Umbilical cord (tissue), 2 donors: ENCODE measurements around the gene ANAPC5. TPM values are rescaled to one million over a fixed set of nuclear protein-coding genes. Genes with fewer than 3 reads are reported as not detected.
"Not testable (repeated sequence)": the region's sequence is repeated elsewhere in the genome, so short reads cannot be mapped to it uniquely, and the experiment has no call there.

Experiments used
- DNase-seq: peaks from one replicate; pipeline ENCODE4 v3.0.0-alpha.2; 2015; ENCODE audit warnings: low spot score
- total RNA-seq: library from RNA; depleted of rRNA; stranded (reverse); fragments of >200 nt; gene quantifications from one replicate; pipeline ENCODE4 v1.2.3, GENCODE V29; 2014; ENCODE audit warnings: low replicate concordance; ENCODE audit not compliant: insufficient read depth

Gene ANAPC5, protein sequence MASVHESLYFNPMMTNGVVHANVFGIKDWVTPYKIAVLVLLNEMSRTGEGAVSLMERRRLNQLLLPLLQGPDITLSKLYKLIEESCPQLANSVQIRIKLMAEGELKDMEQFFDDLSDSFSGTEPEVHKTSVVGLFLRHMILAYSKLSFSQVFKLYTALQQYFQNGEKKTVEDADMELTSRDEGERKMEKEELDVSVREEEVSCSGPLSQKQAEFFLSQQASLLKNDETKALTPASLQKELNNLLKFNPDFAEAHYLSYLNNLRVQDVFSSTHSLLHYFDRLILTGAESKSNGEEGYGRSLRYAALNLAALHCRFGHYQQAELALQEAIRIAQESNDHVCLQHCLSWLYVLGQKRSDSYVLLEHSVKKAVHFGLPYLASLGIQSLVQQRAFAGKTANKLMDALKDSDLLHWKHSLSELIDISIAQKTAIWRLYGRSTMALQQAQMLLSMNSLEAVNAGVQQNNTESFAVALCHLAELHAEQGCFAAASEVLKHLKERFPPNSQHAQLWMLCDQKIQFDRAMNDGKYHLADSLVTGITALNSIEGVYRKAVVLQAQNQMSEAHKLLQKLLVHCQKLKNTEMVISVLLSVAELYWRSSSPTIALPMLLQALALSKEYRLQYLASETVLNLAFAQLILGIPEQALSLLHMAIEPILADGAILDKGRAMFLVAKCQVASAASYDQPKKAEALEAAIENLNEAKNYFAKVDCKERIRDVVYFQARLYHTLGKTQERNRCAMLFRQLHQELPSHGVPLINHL
- 139 TPM for total RNA-seq

GRCh38 chr12:121351820-121352681 lies at the start of gene ANAPC5:
Gene ANAPC5, minus strand, starts transcription at chr12:121352411. Its CDS starts 71 bp downstream, at chr12:121352340.
- peak; percentile 99 for DNase-seq

DNA sequence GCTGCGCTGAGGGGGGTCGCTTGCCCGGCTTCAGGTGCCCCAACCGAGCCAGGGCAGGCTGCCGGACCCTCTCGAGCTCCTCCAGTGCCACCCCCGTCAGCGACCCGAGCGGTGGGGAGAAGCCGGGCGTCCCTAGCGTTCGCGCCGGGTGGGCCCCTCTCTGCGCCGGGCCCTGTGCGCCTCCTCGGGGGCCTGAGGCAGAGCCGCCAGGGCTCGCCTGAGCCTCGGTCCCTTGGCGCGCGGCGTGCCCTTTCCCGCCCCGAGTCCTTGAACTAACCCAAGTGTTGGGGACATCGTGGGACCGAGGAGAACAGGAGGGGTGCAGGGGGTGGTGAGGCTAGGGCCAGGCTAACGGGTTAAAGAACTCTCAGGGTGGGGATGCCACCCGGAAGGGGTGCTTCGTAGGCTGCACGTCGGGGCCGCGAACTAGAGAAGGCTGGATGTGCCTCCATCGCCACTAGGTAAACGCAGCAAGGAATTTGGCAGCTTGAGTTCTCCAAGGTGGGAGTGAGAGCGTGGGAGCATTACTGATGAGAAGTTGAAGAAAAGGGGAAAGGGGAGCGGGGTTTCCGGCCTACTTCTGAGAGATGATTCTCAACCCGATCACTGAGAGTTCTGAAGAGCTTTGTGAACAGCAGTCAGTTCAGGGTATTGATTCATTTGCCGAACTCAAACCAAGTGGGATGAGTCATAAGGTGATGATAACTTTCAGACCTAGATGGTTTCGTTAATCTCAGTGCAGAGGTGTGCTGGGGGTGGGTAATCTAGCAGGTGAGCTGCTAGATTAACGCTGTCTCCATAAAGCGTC lies 48.3 kb upstream of the ANAPC5 start:
- peak; percentile 57 for DNase-seq

GRCh38 chr12:121399391-121400331 lies 47.5 kb upstream of the ANAPC5 start, which contains the start of gene RNF34:
Gene RNF34, plus strand, starts transcription at chr12:121400118. Its CDS starts 95 bp downstream, at chr12:121400213.
- peak; percentile 99 for DNase-seq

DNA sequence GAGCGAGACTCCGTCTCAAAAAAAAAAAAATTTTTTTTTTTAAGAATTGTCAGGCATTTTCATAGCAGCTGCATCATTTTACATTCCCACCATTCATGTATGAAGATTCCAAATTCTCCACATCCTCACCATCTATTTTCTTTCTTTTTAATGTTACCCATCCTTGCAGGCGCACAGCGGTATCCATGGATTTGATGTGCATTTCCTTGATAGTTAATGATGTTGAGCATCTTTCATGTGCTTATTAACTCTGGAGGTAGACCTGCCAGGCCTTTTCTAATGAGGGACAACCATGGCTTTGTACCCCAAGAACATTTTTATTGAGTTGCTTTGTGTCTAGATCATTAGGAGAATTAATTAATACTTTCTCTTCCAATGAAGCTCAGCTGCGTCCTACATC lies 46.1 kb upstream of the ANAPC5 start:
- DNase-seq: no peak

DNA sequence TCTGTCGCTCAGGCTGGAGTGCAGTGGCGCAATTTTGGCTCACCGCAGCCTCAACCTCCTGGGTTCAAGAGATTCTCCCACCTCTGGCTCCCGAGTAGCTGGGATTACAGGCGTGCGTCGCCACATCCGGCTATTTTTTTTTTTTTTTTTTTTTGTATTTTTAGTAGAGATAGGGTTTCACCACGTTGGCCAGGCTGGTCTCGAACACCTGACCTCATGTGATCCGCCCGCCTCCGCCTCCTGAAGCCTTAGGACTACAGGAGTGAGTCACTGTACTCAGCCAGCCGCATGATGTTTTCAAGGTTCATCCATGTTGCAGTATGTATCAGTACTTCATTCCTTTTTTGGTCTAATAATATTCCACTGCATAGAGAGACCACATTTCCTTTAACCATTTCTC lies 45.3 kb upstream of the ANAPC5 start:
- DNase-seq: no peak

DNA sequence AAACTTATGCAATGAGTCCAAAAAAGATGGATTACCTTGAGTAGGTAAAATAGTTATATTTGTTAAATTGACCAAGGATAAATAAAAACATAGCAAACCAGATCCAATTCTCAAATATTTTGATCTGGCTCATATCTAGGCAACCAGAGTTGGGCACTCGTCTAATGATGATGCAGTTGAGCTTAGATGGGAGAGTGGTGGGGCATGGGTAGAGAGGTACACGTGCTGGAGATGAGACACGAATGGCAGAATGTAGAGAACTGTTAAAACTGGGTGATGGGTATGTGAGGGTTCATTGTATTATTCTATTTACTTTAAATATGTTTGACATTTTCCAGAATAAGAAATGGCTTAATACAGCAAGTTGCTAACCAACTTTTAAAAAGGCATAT lies 40.1 kb upstream of the ANAPC5 start:
- DNase-seq: no peak

- peak; percentile 73 for DNase-seq
Measured at GRCh38 chr12:121391619-121392324, 39.6 kb upstream of the ANAPC5 start.

DNA sequence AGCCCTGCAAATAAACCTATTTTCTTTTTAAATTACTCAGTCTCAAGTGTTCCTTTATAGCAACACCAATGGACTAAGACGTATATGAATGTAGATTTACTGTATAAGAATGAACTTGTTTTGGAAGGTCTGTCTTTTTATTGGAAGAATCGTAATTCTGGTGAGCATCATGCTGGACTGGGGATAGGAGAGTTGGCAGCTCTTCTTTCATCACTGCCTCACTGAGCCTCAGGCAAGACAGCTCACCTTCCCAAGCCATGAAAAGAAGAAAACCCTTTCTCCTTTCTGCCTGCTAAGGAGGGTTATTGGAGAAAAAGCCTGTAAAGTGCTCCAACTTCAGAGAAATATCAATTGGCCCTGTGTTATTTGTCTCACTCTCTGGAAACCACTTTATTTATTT lies 38.6 kb upstream of the ANAPC5 start:
- peak; percentile 70 for DNase-seq

DNA sequence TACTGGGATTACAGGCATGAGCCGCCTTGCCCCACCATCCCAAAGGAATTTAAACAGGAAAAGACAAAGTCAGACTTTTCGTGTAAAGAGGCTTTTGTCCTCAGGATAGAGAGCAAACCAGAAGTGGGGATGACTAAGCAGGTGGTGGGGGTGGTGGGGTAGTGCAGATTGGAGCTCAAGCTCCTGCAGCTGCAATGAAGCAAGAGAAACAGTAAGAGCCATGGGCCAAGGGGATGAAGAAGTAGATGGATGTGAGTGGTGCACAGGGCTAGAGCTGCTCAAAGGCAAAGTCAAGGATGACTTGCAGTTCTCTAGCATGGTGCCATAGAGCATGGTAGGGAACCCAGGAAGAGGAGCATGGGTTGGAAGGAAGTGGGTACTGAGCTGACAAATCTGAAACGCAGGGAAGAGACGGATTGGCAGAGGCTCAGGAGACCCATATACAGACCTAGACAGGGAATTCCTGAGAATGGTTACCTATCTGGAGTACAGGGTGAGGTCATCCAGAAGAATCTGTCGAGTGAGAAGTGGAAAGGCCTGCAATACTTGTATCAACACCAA lies 36.3 kb upstream of the ANAPC5 start:
- DNase-seq: no peak

DNA sequence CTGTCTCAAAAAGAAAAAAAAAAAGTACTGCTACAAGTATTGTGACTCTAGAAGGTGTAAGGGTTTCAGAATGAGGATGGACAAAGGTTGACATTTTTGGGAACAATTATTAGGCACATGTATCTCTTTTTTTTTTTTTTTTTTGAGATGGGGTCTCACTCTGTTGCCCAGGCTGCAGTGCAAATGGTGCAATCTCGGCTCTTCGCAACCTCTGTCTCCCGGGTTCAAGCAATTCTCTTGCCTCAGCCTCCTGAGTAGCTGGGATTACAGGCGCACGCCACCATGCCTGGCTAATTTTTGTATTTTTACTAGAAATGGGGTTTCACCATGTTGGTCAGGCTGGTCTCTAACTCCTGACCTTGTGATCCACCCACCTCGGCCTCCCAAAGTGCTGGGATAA lies 32.7 kb upstream of the ANAPC5 start:
- not testable (repeated sequence) for DNase-seq

GRCh38 chr12:121383601-121384021 lies 31.4 kb upstream of the ANAPC5 start:
- no peak for DNase-seq

GRCh38 chr12:121379945-121380344 lies 27.7 kb upstream of the ANAPC5 start:
- no peak for DNase-seq

- DNase-seq: no peak
Measured at GRCh38 chr12:121378736-121379135, 26.5 kb upstream of the ANAPC5 start.

DNA sequence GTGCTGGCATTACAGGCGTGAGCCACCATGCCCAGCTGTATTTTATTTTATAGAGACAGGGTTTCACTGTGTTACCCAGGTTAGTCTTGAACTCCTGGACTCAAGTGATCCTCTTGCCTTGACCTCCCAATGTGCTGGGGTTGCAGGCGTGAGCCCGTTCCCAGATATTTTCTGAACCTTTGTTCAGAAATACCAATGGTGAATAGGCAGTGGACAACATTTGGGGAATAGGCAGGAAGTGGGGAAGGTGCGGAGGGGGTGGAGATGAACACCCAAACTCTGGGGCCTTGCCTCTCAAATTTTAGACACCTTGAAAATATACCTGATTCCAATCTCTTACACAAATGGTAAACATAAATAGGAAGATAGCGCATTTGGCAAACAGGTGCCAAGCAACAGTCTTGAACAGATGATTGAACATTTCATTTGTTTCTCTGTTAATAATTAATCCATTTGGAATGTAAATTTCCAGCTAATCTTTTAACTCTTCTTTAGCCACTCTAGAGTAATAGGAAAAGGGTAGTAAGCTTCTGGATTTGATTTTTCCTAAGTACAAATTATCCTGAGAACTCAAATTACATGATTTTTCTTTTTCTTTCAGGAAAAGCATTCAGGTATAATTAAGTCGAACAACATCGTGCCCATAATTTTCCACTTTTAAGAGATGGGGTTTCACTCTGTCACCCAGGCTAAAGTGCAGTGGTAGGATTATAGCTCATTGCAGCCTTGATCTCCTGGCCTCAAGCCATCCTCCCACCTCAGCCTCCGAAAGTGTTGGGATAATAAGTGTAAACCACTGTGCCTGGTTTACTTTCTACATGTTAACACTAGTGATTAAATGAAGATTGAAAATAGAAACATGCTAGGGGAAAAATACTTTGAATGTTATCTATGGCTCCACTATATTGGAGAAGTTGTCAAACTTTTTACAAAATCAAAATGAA lies 24.8 kb upstream of the ANAPC5 start:
- no peak for DNase-seq

DNA sequence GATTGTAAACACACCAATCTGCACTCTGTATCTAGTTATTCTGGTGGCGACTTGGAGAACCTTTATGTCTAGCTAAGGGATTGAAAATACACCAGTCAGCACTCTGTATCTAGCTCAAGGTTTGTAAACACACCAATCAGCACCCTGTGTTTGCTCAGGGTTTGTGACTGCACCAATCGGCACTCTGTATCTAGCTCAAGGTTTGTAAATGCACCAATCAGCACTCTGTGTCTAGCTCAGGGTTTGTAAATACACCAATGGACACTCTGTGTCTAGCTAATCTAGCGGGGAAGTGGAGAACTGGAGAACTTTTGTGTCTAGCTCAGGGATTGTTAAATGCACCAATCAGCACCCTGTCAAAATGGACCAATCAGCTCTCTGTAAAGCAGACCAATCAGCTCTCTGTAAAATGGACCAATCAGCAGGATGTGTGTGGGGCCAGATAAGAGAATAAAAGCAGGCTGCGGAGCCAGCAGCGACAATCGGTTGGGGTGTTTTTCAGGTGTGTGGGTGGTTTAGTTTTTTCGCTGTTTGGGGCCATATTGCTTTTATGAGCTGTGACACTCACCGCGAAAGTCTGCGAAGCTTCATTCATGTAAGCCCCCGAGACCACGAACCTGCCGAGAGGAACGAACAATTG lies 22.9 kb upstream of the ANAPC5 start:
- DNase-seq: not testable (repeated sequence)

- not testable (repeated sequence) for DNase-seq
Measured at GRCh38 chr12:121374336-121374735, 22.1 kb upstream of the ANAPC5 start.

DNA sequence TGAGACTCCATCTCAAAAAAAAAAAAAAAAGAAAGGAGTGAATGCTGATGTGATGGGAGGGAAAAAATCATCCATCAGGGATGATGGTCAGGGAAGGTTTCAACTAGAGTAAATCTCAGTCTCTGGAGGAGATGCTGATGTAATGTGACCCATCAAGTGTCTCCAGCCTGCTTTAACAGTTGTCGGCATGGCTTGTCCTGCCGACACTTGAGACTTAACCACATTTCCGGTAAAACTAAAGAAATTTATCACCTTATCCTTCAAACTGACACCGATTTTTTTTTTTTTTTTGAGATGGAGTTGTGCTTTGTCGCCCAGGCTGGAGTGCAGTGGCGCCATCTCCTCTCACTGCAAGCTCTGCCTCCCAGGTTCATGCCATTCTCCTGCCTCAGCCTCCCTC lies 21.5 kb upstream of the ANAPC5 start:
- no peak for DNase-seq
